MM.1S (cell line): ENCODE measurements around the gene SLC16A9.

ENCODE experiments used
- DNase-seq: peaks from one replicate; pipeline ENCODE4 v3.0.0-alpha.2; 2015
- H2AFZ ChIP-seq: fragments of 300-600 bp; sonication (generic); 2 replicates; pipeline ENCODE4 v1.6.0; 2016; ENCODE audit warnings: antibody characterized with exemption, low read length
- H3F3A ChIP-seq: fragments of 300-600 bp; sonication (generic); 2 replicates; pipeline ENCODE4 v1.6.1; 2016; ENCODE audit warnings: mild to moderate bottlenecking, antibody characterized with exemption, low read length, moderate library complexity, mixed read lengths; ENCODE audit not compliant: insufficient read depth
- H3K27ac ChIP-seq: fragments of 300-600 bp; sonication (generic); 2 replicates; pipeline ENCODE4 v1.5.1; 2016; ENCODE audit warnings: mild to moderate bottlenecking, low read length
- H3K27me3 ChIP-seq: fragments of 300-600 bp; sonication (generic); replicated peaks from 2 replicates; pipeline ENCODE4 v1.6.0; 2016; ENCODE audit warnings: low read length; ENCODE audit not compliant: insufficient read depth
- H3K36me3 ChIP-seq: fragments of 300-600 bp; sonication (generic); replicated peaks from 2 replicates; pipeline ENCODE4 v1.6.1; 2016; ENCODE audit warnings: mild to moderate bottlenecking, low read length, mixed read lengths; ENCODE audit not compliant: insufficient read depth
- H3K4me1 ChIP-seq: fragments of 300-600 bp; sonication (generic); 2 replicates; pipeline ENCODE4 v1.6.1; 2016; ENCODE audit warnings: low read length, mixed read lengths
- H3K4me2 ChIP-seq: fragments of 300-600 bp; sonication (generic); 2 replicates; pipeline ENCODE4 v1.6.0; 2016; ENCODE audit warnings: low read depth, low read length
- H3K4me3 ChIP-seq: fragments of 300-600 bp; sonication (generic); 2 replicates; pipeline ENCODE4 v1.5.1; 2016; ENCODE audit warnings: low read length, mixed read lengths
- H3K79me2 ChIP-seq: fragments of 300-600 bp; sonication (generic); 2 replicates; pipeline ENCODE4 v1.6.1; 2016; ENCODE audit warnings: mixed run types, low read length, mixed read lengths
- H3K9ac ChIP-seq: fragments of 300-600 bp; sonication (generic); 2 replicates; pipeline ENCODE4 v1.6.1; 2016; ENCODE audit warnings: low read length, mixed read lengths
- H3K9me2 ChIP-seq: fragments of 300-600 bp; sonication (generic); replicated peaks from 2 replicates; pipeline ENCODE4 v1.6.1; 2016; ENCODE audit warnings: mild to moderate bottlenecking, low read length, mixed read lengths; ENCODE audit not compliant: insufficient read depth
- H3K9me3 ChIP-seq: fragments of 300-600 bp; sonication (generic); replicated peaks from 2 replicates; pipeline ENCODE4 v1.6.1; 2016; ENCODE audit warnings: mild to moderate bottlenecking, low read length, mixed read lengths; ENCODE audit not compliant: insufficient read depth
- H4K20me1 ChIP-seq: fragments of 300-600 bp; sonication (generic); 2 replicates; pipeline ENCODE4 v1.6.1; 2016; ENCODE audit warnings: mild to moderate bottlenecking, low read length, moderate library complexity, mixed read lengths; ENCODE audit not compliant: insufficient read depth
- EZH2 ChIP-seq: fragments of 300-600 bp; sonication (generic); optimal IDR thresholded peaks from 2 replicates; pipeline ENCODE3; 2017; ENCODE audit warnings: low read depth, mild to moderate bottlenecking, antibody characterized with exemption, low read length, mixed read lengths
- EZH2phosphoT487 ChIP-seq: fragments of 300-600 bp; sonication (generic); IDR thresholded peaks from 2 replicates; pipeline ENCODE4 v1.6.1; 2018; ENCODE audit warnings: antibody characterized with exemption, low read length
- TF ChIP-seq, protein P1 (sequence below): fragments of 300-600 bp; sonication (generic); IDR thresholded peaks from 2 replicates; pipeline ENCODE4 v1.5.1; 2016; ENCODE audit warnings: antibody characterized with exemption, low read length, mixed read lengths

Gene SLC16A9

DNA sequence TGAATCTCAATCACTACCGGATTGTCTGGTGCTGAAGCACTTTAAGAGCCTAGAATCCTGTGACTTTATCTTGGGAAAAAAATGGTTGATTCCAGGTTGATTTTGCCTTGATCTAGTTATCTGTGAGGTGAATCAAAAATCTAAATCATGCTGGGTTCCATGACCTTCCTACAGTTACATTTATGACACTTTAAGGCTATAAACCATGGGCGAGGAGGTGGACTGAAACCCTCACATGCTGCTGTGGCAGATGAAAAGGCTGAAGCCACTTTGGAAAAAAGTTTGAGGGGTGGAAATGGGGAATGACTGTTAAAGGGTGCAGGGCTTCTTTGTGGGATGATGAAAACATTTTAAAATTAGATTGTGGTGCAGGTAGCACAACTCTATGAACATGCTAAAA, 17.5 kb downstream of the SLC16A9 start:
- H3F3A ChIP-seq: 0 out of 2 replicates have a peak, but pooled peaks cover 3% of the 10 kb centered on the region
- no peak overlapping the region for H3K4me3 ChIP-seq
- no peaks in the 10 kb centered on the region; the same call in 1 of the 2 replicates for H3K4me1 ChIP-seq
- H3K79me2 ChIP-seq: no peaks in the 10 kb centered on the region
- no peak for DNase-seq
- no peak overlapping the region for H2AFZ ChIP-seq
- H3K9ac ChIP-seq: no peak overlapping the region
- H3K27me3 ChIP-seq: no peaks in the 10 kb centered on the region
- H3K4me2 ChIP-seq: no peak overlapping the region
- H3K9me2 ChIP-seq: no peaks in the 10 kb centered on the region
- no peaks in the 10 kb centered on the region for H3K36me3 ChIP-seq
- TF ChIP-seq, protein P1, sequence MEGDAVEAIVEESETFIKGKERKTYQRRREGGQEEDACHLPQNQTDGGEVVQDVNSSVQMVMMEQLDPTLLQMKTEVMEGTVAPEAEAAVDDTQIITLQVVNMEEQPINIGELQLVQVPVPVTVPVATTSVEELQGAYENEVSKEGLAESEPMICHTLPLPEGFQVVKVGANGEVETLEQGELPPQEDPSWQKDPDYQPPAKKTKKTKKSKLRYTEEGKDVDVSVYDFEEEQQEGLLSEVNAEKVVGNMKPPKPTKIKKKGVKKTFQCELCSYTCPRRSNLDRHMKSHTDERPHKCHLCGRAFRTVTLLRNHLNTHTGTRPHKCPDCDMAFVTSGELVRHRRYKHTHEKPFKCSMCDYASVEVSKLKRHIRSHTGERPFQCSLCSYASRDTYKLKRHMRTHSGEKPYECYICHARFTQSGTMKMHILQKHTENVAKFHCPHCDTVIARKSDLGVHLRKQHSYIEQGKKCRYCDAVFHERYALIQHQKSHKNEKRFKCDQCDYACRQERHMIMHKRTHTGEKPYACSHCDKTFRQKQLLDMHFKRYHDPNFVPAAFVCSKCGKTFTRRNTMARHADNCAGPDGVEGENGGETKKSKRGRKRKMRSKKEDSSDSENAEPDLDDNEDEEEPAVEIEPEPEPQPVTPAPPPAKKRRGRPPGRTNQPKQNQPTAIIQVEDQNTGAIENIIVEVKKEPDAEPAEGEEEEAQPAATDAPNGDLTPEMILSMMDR: no peak
- TF ChIP-seq EZH2phosphoT487: no peak
- TF ChIP-seq EZH2: no peak
- H3K27ac ChIP-seq: no peak overlapping the region
- no peaks in the 10 kb centered on the region for H3K9me3 ChIP-seq
- H4K20me1 ChIP-seq: no peaks in the 10 kb centered on the region

- no peak for TF ChIP-seq EZH2phosphoT487
- TF ChIP-seq, protein P1: no peak
- no peak for TF ChIP-seq EZH2
- H3K79me2 ChIP-seq: no peaks in the 10 kb centered on the region
- H3F3A ChIP-seq: no peaks in the 10 kb centered on the region
- H3K4me3 ChIP-seq: no peak overlapping the region
- no peak overlapping the region for H2AFZ ChIP-seq
- H3K4me1 ChIP-seq: peaks cover 1% of the 10 kb centered on the region
- H3K4me2 ChIP-seq: no peak overlapping the region
- no peaks in the 10 kb centered on the region for H3K36me3 ChIP-seq
- H4K20me1 ChIP-seq: no peaks in the 10 kb centered on the region
- no peak for DNase-seq
- H3K9me3 ChIP-seq: no peaks in the 10 kb centered on the region
- no peak overlapping the region for H3K27ac ChIP-seq
- H3K9me2 ChIP-seq: no peaks in the 10 kb centered on the region
- H3K27me3 ChIP-seq: no peaks in the 10 kb centered on the region
- H3K9ac ChIP-seq: no peak overlapping the region
These were observed 20.7 kb downstream of the SLC16A9 start for GRCh38 chr10:59688921-59689351.

GRCh38 chr10:59687657-59688056, 22.0 kb downstream of the SLC16A9 start:
- Histone ChIP-seq H3K4me3 (no peak overlapping the region), H3K9ac (no peak overlapping the region), H4K20me1 (no peaks in the 10 kb centered on the region), H3K9me2 (no peaks in the 10 kb centered on the region), H3K27me3 (no peaks in the 10 kb centered on the region), H3K4me1 (peaks cover 11% of the 10 kb centered on the region), H3K9me3 (no peaks in the 10 kb centered on the region), H3K36me3 (no peaks in the 10 kb centered on the region), H2AFZ (no peak overlapping the region), H3K4me2 (no peak overlapping the region), H3K27ac (no peak overlapping the region), H3K79me2 (no peaks in the 10 kb centered on the region), H3F3A (no peaks in the 10 kb centered on the region)
- DNase-seq: no peak
- TF ChIP-seq, protein P1: no peak
- TF ChIP-seq EZH2phosphoT487: no peak
- no peak for TF ChIP-seq EZH2
